B cell (primary cell): Measurements from ENCODE around the gene BTBD17.

Source experiments
- CTCF ChIP-seq: fragments of 200-600 bp; IDR thresholded peaks from one replicate; pipeline ENCODE4 v1.8.0; 2022; ENCODE audit warnings: antibody characterized with exemption, mild to moderate bottlenecking
- EZH2 ChIP-seq: IDR thresholded peaks from 2 replicates; pipeline ENCODE4 v1.6.1; 2012; ENCODE audit warnings: borderline replicate concordance, low read depth, mild to moderate bottlenecking, moderate library complexity, low read length; ENCODE audit not compliant: insufficient read depth, poor library complexity, severe bottlenecking

- no peak for TF ChIP-seq CTCF
- no peak for TF ChIP-seq EZH2
These were observed 3.0 kb downstream of the BTBD17 start for GRCh38 chr17:74358697-74359096.
